ENCODE data around the gene PCDHA8.

DNA sequence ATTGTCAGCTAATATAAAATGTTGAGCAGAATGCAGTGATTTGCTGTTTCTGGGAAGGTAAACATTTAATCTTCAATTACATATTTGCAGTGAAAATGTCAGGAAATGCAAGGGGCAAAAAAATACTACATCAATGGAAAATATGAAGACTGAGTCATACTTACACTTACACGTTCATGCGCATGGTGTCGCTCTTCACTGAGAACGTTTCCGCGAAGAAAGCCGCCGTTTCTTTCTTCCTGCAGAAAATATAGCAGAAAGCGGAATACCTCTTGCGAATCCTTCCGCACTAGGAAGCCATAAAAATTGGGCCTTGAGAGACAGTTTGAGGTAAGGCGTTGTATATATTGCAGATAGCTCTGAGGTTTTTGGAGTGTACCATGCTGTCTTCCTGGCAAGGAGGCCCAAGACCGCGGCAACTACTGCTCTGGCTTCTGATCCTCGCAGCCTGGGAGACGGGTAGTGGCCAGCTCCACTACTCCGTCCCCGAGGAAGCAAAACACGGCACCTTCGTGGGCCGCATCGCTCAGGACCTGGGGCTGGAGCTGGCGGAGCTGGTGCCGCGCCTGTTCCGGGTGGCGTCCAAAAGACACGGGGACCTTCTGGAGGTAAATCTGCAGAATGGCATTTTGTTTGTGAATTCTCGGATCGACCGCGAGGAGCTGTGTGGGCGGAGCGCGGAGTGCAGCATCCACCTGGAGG, 41.1 kb downstream of the PCDHA8 start, which contains the start of gene PCDHA13:
- TF ChIP-seq, protein P1, sequence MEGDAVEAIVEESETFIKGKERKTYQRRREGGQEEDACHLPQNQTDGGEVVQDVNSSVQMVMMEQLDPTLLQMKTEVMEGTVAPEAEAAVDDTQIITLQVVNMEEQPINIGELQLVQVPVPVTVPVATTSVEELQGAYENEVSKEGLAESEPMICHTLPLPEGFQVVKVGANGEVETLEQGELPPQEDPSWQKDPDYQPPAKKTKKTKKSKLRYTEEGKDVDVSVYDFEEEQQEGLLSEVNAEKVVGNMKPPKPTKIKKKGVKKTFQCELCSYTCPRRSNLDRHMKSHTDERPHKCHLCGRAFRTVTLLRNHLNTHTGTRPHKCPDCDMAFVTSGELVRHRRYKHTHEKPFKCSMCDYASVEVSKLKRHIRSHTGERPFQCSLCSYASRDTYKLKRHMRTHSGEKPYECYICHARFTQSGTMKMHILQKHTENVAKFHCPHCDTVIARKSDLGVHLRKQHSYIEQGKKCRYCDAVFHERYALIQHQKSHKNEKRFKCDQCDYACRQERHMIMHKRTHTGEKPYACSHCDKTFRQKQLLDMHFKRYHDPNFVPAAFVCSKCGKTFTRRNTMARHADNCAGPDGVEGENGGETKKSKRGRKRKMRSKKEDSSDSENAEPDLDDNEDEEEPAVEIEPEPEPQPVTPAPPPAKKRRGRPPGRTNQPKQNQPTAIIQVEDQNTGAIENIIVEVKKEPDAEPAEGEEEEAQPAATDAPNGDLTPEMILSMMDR (IDR thresholded peaks at IDR 0.05) = no peak
- no peak for TF ChIP-seq POLR2A (IDR thresholded peaks at IDR 0.05)
- TF ChIP-seq EP300 (IDR thresholded peaks at IDR 0.05) = no peak

All from ovary (tissue), 3 donors.